Pancreas (tissue), 10 donors: Measurements from ENCODE around the gene LCN15. TPM values are rescaled to one million over a fixed set of nuclear protein-coding genes. Genes with fewer than 3 reads are reported as not detected.

Experiments
- ATAC-seq, 4 donors: fragments of 200-7000 bp; cut with Tn5 transposase; one replicate each; pipeline versions ENCODE4 v1.8.0 to v1.9.1; 2020; ENCODE audit warnings: mild to moderate bottlenecking in 4 of 4, moderate library complexity in 4 of 4
- DNase-seq, 6 donors: peaks; one replicate each; pipeline ENCODE4 v3.0.0-alpha.2; 2020
- FAIRE-seq: peaks from 2 replicates; lab custom pipeline; 2012; peaks lifted over from hg19 to GRCh38; lab: Jason Lieb, UNC
- H3K27ac ChIP-seq, 4 donors: fragments of 200-600 bp; sonication (generic); 1 replicate in 3 of 4; 2 replicates in 1 of 4; pipeline versions ENCODE4 v1.5.0 to v1.8.0; 2020
- H3K27me3 ChIP-seq, 4 donors: fragments of 200-600 bp; one replicate each; pipeline ENCODE4 v1.8.0; 2021
- H3K36me3 ChIP-seq, 3 donors: fragments of 200-600 bp; sonication (generic) in 1 of 3; one replicate each; pipeline versions ENCODE4 v1.5.0 to v1.8.0; 2020 to 2021
- H3K4me1 ChIP-seq, 3 donors: fragments of 200-600 bp; one replicate each; pipeline ENCODE4 v1.8.0; 2021
- H3K4me3 ChIP-seq, 4 donors: fragments of 200-600 bp; sonication (generic) in 2 of 4; one replicate each; pipeline versions ENCODE4 v1.5.0 to v1.8.0; 2020 to 2021
- H3K9me3 ChIP-seq, 4 donors: fragments of 200-600 bp; one replicate each; pipeline ENCODE4 v1.8.0; 2021
- CTCF ChIP-seq, 4 donors: fragments of 200-600 bp; sonication (generic) in 3 of 4; IDR thresholded peaks; one replicate each; pipeline versions ENCODE4 v1.5.0 to v1.8.0; 2021; ENCODE audit warnings: antibody characterized with exemption in 4 of 4
- WGBS, 2 donors: extraction: QIAGEN DNeasy Blood & Tissue Kit; methylation state at CpG; one replicate each; pipeline ENCODE4 v1.1.7; 2013; 5-methylcytosine and 5-hydroxymethylcytosine counted together
- intact Hi-C, 3 donors: fragments of 100-400 bp; cut with DNase I; formaldehyde crosslinking; loops; one replicate each; pipeline versions ENCODE4 v1.11.1 to v1.14.2; 2022
- polyA plus RNA-seq, 2 donors: library from polyadenylated mRNA; stranded (reverse); fragments of 200-250 nt; gene quantifications; one replicate each; pipeline ENCODE4 v1.2.3, GENCODE V29; 2013
- total RNA-seq, 6 donors: library from RNA; stranded (reverse); fragmentation: NEBNext Ultra II Directional in 4 of 6; extraction: Animal tissue kit (Norgen Biotek cat#: 25700) in 4 of 6; gene quantifications; one replicate each; pipeline versions ENCODE4 v1.2.1 to v1.2.4, GENCODE V29; 2021 to 2023
- donor health status: healthy with polysubstance abuse.
- donor health status: DM: no; HTN: no; CAD: no; lungs with moderate emphysema.
- donor health status: DM: no; HTN: no; CAD: no.
- donor health status: control.
- donor health status: control.
- donor health status: Bipolar disorder and iron deficiency.
- donor health status: DM: yes; HTN: yes; CAD: no.
- donor health status: DM: no; HTN: no; CAD: no.
- donor health status: DM: no; HTN: no; CAD: no.
- donor health status: DM: yes; HTN: yes; CAD: no.

The LCN15 gene
- total and polyA plus RNA-seq, 8 donors = not detected

GRCh38 chr9:136728548-136729123 lies 35.7 kb downstream of the LCN15 start:
- H3K27me3 ChIP-seq = no peaks in the 10 kb centered on the region
- H3K4me3 ChIP-seq = peak overlapping the region; percentile 75 to 98 (median 78)
- H3K9me3 ChIP-seq = no peaks in the 10 kb centered on the region
- H3K36me3 ChIP-seq = peaks cover 5 to 25% (median 17%) of the 10 kb centered on the region in 3 donors
- no peak for TF ChIP-seq CTCF (IDR thresholded peaks at IDR 0.05)
- peaks cover 7 to 23% (median 10%) of the 10 kb centered on the region in 3 donors for H3K4me1 ChIP-seq
- intact Hi-C loops = no loop called here
- H3K27ac ChIP-seq = no peak overlapping the region
- ATAC-seq (peak; percentile 42 to 58 (median 50)), DNase-seq (peak in 3 of 6 donors; percentile 58 to 85 (median 79)), FAIRE-seq (no peak)
- WGBS, 2 donors = 6 to 8% methylated on average over 43 to 53 of the region's 53 CpGs

- intact Hi-C loops = no loop called here
- TF ChIP-seq CTCF (IDR thresholded peaks at IDR 0.05) = peak; percentile 85 to 90 (median 88)
- WGBS, 2 donors = 0 to 1% methylated on average over 39 to 66 of the region's 66 CpGs
- Histone ChIP-seq H3K9me3 (no peaks in the 10 kb centered on the region), H3K36me3 (peaks cover 5 to 30% (median 21%) of the 10 kb centered on the region in 3 donors), H3K27me3 (no peaks in the 10 kb centered on the region), H3K27ac (peak overlapping the region in 3 of 4 donors; percentile 41 to 77 (median 49)), H3K4me1 (peaks cover 7 to 23% (median 10%) of the 10 kb centered on the region in 3 donors), H3K4me3 (peak overlapping the region; percentile 75 to 98 (median 78))
- ATAC-seq = peak; percentile 86 to 90 (median 88)
- DNase-seq = peak; percentile 83 to 99 (median 93)
- no peak for FAIRE-seq
Measured at GRCh38 chr9:136728080-136728547, 36.2 kb downstream of the LCN15 start.

GRCh38 chr9:136726631-136727191 lies 37.6 kb downstream of the LCN15 start:
- H3K4me1 ChIP-seq = peaks cover 7 to 23% (median 10%) of the 10 kb centered on the region in 3 donors
- FAIRE-seq (no peak), ATAC-seq (peak in 3 of 4 donors; percentile 40 to 44 (median 44)), DNase-seq (peak in 3 of 6 donors; percentile 42 to 74 (median 55))
- peak overlapping the region in 1 of 4 donors; percentile 77 for H3K27ac ChIP-seq
- peaks cover 5 to 38% (median 24%) of the 10 kb centered on the region in 3 donors for H3K36me3 ChIP-seq
- no peaks in the 10 kb centered on the region for H3K27me3 ChIP-seq
- intact Hi-C loops = no loop called here
- WGBS, 2 donors = 12 to 15% methylated on average over 18 of the region's 18 CpGs
- peak overlapping the region; percentile 75 to 98 (median 78) for H3K4me3 ChIP-seq
- H3K9me3 ChIP-seq = no peaks in the 10 kb centered on the region
- peak; percentile 15 to 33 (median 22) for TF ChIP-seq CTCF (IDR thresholded peaks at IDR 0.05)

GRCh38 chr9:136726118-136726517 lies 38.2 kb downstream of the LCN15 start:
- Histone ChIP-seq H3K4me3 (peak overlapping the region in 3 of 4 donors; percentile 75 to 80 (median 75)), H3K36me3 (peaks cover 5 to 38% (median 24%) of the 10 kb centered on the region in 3 donors), H3K9me3 (no peaks in the 10 kb centered on the region), H3K27me3 (no peaks in the 10 kb centered on the region), H3K27ac (peak overlapping the region in 1 of 4 donors; percentile 39), H3K4me1 (peaks cover 7 to 23% (median 10%) of the 10 kb centered on the region in 3 donors)
- no peak for TF ChIP-seq CTCF (IDR thresholded peaks at IDR 0.05)
- intact Hi-C loops = no loop called here
- FAIRE-seq (no peak), DNase-seq (peak in 3 of 6 donors; percentile 45 to 75 (median 56)), ATAC-seq (no peak)
- 22 to 52% methylated on average over 16 of the region's 16 CpGs for WGBS, 2 donors
